Smooth muscle cell (in vitro differentiated cells): ENCODE data around the gene SLC25A45. TPM values are rescaled to one million over a fixed set of nuclear protein-coding genes. Genes with fewer than 3 reads are reported as not detected.

Experiments
- DNase-seq: peaks from one replicate; lab custom pipeline; 2025; ENCODE audit not compliant: unreplicated experiment; lab: John Stamatoyannopoulos, UW
- H2AFZ ChIP-seq: fragments of 200-600 bp; sonication (generic); 2 replicates; pipeline ENCODE4 v1.6.0; 2016; ENCODE audit warnings: antibody characterized with exemption, low read depth, mild to moderate bottlenecking
- H3F3A ChIP-seq: fragments of 200-600 bp; sonication (generic); 2 replicates; pipeline ENCODE4 v1.6.0; 2017; ENCODE audit warnings: antibody characterized with exemption, low read depth
- H3K27ac ChIP-seq: fragments of 200-600 bp; sonication (generic); 2 replicates; pipeline ENCODE4 v1.5.1; 2016; ENCODE audit warnings: low read depth, mild to moderate bottlenecking
- H3K27me3 ChIP-seq: fragments of 200-600 bp; sonication (generic); 2 replicates; pipeline ENCODE4 v1.6.1; 2016; ENCODE audit warnings: low read depth, mild to moderate bottlenecking
- H3K36me3 ChIP-seq: fragments of 200-600 bp; sonication (generic); 2 replicates; pipeline ENCODE4 v1.5.1; 2016; ENCODE audit warnings: low read depth
- H3K4me1 ChIP-seq: fragments of 200-600 bp; sonication (generic); 2 replicates; pipeline ENCODE4 v1.5.1; 2016; ENCODE audit warnings: low read depth
- H3K4me2 ChIP-seq: fragments of 200-600 bp; sonication (generic); 2 replicates; pipeline ENCODE4 v1.6.0; 2016; ENCODE audit warnings: mild to moderate bottlenecking
- H3K4me3 ChIP-seq: fragments of 200-600 bp; sonication (generic); 2 replicates; pipeline ENCODE4 v1.5.1; 2016; ENCODE audit warnings: mild to moderate bottlenecking
- H3K79me2 ChIP-seq: fragments of 200-600 bp; sonication (generic); 2 replicates; pipeline ENCODE4 v1.6.0; 2016; ENCODE audit warnings: low read depth, mild to moderate bottlenecking
- H3K9ac ChIP-seq: fragments of 200-600 bp; sonication (generic); 2 replicates; pipeline ENCODE4 v1.6.0; 2016; ENCODE audit warnings: low read depth
- H3K9me3 ChIP-seq: fragments of 200-600 bp; sonication (generic); replicated peaks from 2 replicates; pipeline ENCODE4 v1.5.1; 2016; ENCODE audit warnings: low read depth
- H4K20me1 ChIP-seq: fragments of 200-600 bp; sonication (generic); 2 replicates; pipeline ENCODE4 v1.6.0; 2016; ENCODE audit warnings: low read depth
- WGBS: methylation state at CpG from one replicate; pipeline ENCODE4 v1.1.7; 2016; ENCODE audit warnings: low lambda C conversion rate; 5-methylcytosine and 5-hydroxymethylcytosine counted together
- polyA plus RNA-seq: library from polyadenylated mRNA; unstranded; fragments of >200 nt; fragmentation: Nextera tagmentation; extraction: Ambion mirVana; gene quantifications from 2 replicates; pipeline ENCODE4 v1.2.1, GENCODE V29; 2016
- total RNA-seq: library from RNA; depleted of rRNA; stranded (reverse); fragments of >200 nt; gene quantifications from 2 replicates; pipeline ENCODE4 v1.2.3, GENCODE V29; 2014
- TF ChIP-seq, protein P1 (sequence below): fragments of 200-600 bp; sonication (generic); IDR thresholded peaks from 2 replicates; pipeline ENCODE4 v1.5.1; 2017; ENCODE audit warnings: borderline replicate concordance, mild to moderate bottlenecking, antibody characterized with exemption; ENCODE audit not compliant: insufficient read depth, poor library complexity, severe bottlenecking

The SLC25A45 gene
- total and polyA plus RNA-seq, 2 experiments from 2014 or later, result 0.81 to 3.4 TPM

DNA sequence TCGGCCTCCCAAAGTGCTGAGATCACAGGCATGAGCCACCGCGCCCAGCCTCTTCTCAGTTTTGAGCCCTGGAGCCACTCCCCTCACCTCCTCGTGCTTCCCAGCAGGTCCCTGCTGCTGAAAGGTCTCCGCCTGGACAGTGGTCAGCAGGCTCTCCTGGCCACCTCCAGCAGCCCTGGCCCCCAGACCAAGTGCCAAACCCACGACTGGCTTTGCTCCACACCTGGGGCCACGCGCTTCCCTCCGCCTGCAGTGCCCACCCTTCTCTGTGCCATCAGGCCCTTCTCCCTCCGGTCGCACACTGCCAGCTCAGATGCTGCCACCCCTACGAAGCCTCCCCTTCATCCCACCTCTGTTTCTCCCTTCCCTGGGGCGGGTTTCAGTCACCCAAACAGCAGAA is 16.8 kb upstream of the SLC25A45 start:
- Histone ChIP-seq H3K4me1 (no peaks in the 10 kb centered on the region), H3K27ac (no peak overlapping the region), H3K27me3 (no peaks in the 10 kb centered on the region), H3K36me3 (no peaks in the 10 kb centered on the region), H3K9ac (no peak overlapping the region), H3F3A (no peaks in the 10 kb centered on the region), H3K79me2 (no peaks in the 10 kb centered on the region), H4K20me1 (peaks cover 45% of the 10 kb centered on the region), H3K4me3 (no peak overlapping the region), H3K4me2 (no peak overlapping the region), H2AFZ (no peak overlapping the region), H3K9me3 (no peaks in the 10 kb centered on the region)
- WGBS, result 96% methylated on average over 12 of the region's 13 CpGs
- no peak for DNase-seq
- TF ChIP-seq, protein P1, sequence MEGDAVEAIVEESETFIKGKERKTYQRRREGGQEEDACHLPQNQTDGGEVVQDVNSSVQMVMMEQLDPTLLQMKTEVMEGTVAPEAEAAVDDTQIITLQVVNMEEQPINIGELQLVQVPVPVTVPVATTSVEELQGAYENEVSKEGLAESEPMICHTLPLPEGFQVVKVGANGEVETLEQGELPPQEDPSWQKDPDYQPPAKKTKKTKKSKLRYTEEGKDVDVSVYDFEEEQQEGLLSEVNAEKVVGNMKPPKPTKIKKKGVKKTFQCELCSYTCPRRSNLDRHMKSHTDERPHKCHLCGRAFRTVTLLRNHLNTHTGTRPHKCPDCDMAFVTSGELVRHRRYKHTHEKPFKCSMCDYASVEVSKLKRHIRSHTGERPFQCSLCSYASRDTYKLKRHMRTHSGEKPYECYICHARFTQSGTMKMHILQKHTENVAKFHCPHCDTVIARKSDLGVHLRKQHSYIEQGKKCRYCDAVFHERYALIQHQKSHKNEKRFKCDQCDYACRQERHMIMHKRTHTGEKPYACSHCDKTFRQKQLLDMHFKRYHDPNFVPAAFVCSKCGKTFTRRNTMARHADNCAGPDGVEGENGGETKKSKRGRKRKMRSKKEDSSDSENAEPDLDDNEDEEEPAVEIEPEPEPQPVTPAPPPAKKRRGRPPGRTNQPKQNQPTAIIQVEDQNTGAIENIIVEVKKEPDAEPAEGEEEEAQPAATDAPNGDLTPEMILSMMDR, result no peak

DNA sequence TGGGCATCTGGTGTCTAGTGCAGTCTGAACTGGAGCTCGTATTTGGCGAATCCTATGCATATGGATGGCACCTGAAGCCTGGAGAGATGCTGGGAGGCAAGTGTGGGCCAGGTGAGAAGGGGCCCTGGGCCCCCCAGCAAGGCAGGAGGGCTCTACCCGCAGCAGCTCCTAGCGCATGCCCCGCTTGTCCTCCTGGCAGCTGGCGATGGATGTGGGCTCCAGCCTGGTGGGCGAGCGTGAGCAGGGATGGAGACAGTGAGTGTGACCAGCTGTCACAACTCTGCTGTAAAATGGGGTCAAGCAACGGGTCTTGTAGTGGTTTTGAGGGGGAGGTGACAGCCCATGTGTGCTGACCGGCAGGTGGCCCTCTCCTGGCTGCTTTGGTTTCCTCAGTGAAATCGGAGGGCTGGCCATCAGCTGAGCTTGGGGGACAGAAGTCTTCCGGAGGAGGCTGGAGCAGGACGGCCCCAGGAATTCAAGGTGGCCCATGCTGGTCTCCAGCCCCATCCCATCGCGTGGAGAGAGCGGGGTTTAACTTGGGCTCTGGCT is 16.0 kb upstream of the SLC25A45 start:
- H3K4me3 ChIP-seq, result no peak overlapping the region
- 95% methylated on average over 16 of the region's 16 CpGs for WGBS
- H3K4me1 ChIP-seq, result no peaks in the 10 kb centered on the region
- no peaks in the 10 kb centered on the region for H3K27me3 ChIP-seq
- peaks cover 45% of the 10 kb centered on the region for H4K20me1 ChIP-seq
- H3K9ac ChIP-seq, result no peak overlapping the region
- peaks cover 3% of the 10 kb centered on the region for H3K79me2 ChIP-seq
- no peak overlapping the region for H3K27ac ChIP-seq
- no peak for DNase-seq
- no peaks in the 10 kb centered on the region for H3K9me3 ChIP-seq
- H3K36me3 ChIP-seq, result no peaks in the 10 kb centered on the region
- H3K4me2 ChIP-seq, result no peak overlapping the region
- no peaks in the 10 kb centered on the region for H3F3A ChIP-seq
- H2AFZ ChIP-seq, result no peak overlapping the region
- TF ChIP-seq, protein P1, result no peak

GRCh38 chr11:65396769-65397745 is 14.6 kb upstream of the SLC25A45 start:
- H3K27ac ChIP-seq, result no peak overlapping the region
- DNase-seq, result no peak
- H3K4me1 ChIP-seq, result no peaks in the 10 kb centered on the region
- no peak overlapping the region for H3K4me2 ChIP-seq
- peaks cover 17% of the 10 kb centered on the region for H3K79me2 ChIP-seq
- H4K20me1 ChIP-seq, result peaks cover 51% of the 10 kb centered on the region
- 97% methylated on average over 38 of the region's 38 CpGs for WGBS
- TF ChIP-seq, protein P1, result no peak
- H3K9ac ChIP-seq, result no peak overlapping the region
- no peaks in the 10 kb centered on the region for H3F3A ChIP-seq
- H3K4me3 ChIP-seq, result no peak overlapping the region
- H2AFZ ChIP-seq, result no peak overlapping the region
- no peaks in the 10 kb centered on the region for H3K9me3 ChIP-seq
- no peaks in the 10 kb centered on the region for H3K36me3 ChIP-seq
- H3K27me3 ChIP-seq, result no peaks in the 10 kb centered on the region
